HUES64 (cell line): ENCODE data around the gene CAVIN1.

ENCODE experiments used
- H3K27ac ChIP-seq: 2 replicates; pipeline ENCODE4 v1.7.0; 2013; ENCODE audit warnings: low read depth, low read length, inconsistent platforms
- H3K27me3 ChIP-seq: 2 replicates; pipeline ENCODE4 v1.6.1; 2013; ENCODE audit warnings: mild to moderate bottlenecking, low read length; ENCODE audit not compliant: insufficient read depth
- H3K36me3 ChIP-seq: 2 replicates; pipeline ENCODE4 v1.6.1; 2013; ENCODE audit warnings: mild to moderate bottlenecking, low read length; ENCODE audit not compliant: insufficient read depth
- H3K4me1 ChIP-seq: 2 replicates; pipeline ENCODE4 v1.6.1; 2013; ENCODE audit warnings: mild to moderate bottlenecking, low read length, moderate library complexity; ENCODE audit not compliant: insufficient read depth
- H3K4me3 ChIP-seq: 2 replicates; pipeline ENCODE4 v1.5.1; 2013; ENCODE audit warnings: mild to moderate bottlenecking, low read length, moderate library complexity
- H3K9ac ChIP-seq: 2 replicates; pipeline ENCODE4 v1.6.1; 2013; ENCODE audit warnings: mild to moderate bottlenecking, low read depth, low read length
- H3K9me3 ChIP-seq: 2 replicates; pipeline ENCODE4 v1.6.1; 2013; ENCODE audit warnings: low read depth, low read length; ENCODE audit not compliant: insufficient read depth
- WGBS: fragments of 150-250, 120-280 bp; methylation state at CpG from one replicate; pipeline ENCODE4 v1.1.7; 2013; ENCODE audit warnings: missing lambda C conversion rate; 5-methylcytosine and 5-hydroxymethylcytosine counted together

CAVIN1 gene

DNA sequence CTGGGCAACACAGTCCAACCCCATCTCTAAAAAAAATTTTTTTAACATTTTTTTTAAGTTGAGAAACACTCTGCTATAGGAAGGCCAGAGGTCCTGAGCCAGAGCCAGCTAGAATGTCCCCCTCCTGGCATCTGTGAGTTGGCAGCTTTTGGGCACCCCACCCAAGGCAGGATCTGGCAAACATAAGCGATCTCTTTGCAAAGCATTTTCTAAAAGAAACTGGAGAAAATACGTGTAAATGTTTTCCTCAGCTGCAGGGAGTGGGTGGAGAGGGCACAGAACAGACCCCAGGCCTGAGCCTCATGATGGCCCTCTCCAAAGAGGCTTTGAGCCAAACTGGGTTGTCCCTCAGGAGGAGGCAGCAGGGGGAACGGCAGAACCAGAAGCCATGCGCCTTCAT is 11.7 kb downstream of the CAVIN1 start:
- H3K36me3 ChIP-seq, result no peaks in the 10 kb centered on the region
- H3K27me3 ChIP-seq, result no peaks in the 10 kb centered on the region
- no peak overlapping the region for H3K4me3 ChIP-seq
- H3K4me1 ChIP-seq, result peaks cover 19% of the 10 kb centered on the region
- WGBS, result 96% methylated on average over 4 of the region's 4 CpGs
- no peak overlapping the region for H3K27ac ChIP-seq
- H3K9ac ChIP-seq, result no peak overlapping the region
- no peaks in the 10 kb centered on the region for H3K9me3 ChIP-seq

DNA sequence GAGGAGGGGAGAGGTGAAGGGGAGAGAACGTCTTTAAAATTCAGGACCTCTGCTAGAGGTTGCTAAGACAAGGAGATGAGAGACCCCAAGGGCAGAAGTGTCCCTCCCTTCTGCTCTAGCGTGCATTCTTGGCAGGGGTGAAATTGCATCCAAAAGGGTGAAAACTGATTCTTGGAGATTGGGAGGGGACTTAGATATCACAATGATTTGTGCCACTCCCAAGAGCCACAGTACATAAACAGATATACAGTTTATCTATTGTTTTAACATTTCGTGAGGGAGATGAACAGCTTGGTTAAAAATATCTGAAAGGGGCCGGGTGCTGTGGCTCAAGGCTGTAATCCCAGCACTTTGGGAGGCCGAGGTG is 12.8 kb downstream of the CAVIN1 start:
- Histone ChIP-seq H3K4me3 (no peak overlapping the region), H3K36me3 (no peaks in the 10 kb centered on the region), H3K4me1 (peaks cover 17% of the 10 kb centered on the region), H3K9me3 (no peaks in the 10 kb centered on the region), H3K27ac (no peak overlapping the region), H3K27me3 (no peaks in the 10 kb centered on the region), H3K9ac (no peak overlapping the region)
- 87% methylated on average over 5 of the region's 5 CpGs for WGBS

DNA sequence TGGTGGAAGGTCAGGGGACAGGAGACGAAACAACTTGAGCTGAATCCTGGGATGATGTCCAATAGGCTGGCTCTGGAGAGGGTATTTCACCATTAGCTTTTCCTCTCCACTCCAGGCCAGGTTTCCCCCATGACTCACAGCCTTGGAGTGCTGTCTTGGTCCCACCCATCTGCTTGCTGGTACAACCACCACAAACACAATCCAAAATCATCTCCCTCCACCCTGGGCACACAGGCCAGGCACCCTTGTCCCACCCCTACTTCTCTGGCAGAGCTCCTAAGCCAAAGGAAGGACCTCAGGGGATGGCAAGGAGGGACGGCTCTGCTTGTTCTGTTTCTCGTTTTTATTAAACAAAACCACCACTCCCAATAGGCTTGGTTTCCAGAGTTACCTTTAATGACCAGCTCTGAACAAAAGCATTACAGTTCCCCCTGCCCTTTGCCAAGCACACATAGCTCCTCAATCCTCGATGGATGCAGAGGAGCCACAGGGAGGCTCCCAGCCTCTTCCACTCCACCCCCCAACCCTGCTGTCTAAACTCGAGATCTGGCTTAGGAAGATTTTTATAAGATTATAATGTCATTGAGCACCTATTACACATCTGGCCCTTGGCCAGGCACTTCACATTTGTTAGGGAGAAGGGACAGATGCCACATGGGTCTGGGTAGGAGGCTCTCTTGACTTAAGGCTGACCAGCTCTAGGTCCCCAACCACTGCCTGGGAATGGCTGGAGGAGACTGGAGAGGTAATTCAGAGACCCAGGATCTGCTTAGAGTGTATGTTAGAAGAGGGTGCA is 13.3 kb downstream of the CAVIN1 start:
- Histone ChIP-seq H3K9me3 (no peaks in the 10 kb centered on the region), H3K4me1 (peaks cover 13% of the 10 kb centered on the region), H3K9ac (no peak overlapping the region), H3K4me3 (no peak overlapping the region), H3K27me3 (no peaks in the 10 kb centered on the region), H3K27ac (no peak overlapping the region), H3K36me3 (peaks cover 3% of the 10 kb centered on the region; the same call in 1 of the 2 replicates)
- WGBS, result 89% methylated on average over 3 of the region's 5 CpGs

DNA sequence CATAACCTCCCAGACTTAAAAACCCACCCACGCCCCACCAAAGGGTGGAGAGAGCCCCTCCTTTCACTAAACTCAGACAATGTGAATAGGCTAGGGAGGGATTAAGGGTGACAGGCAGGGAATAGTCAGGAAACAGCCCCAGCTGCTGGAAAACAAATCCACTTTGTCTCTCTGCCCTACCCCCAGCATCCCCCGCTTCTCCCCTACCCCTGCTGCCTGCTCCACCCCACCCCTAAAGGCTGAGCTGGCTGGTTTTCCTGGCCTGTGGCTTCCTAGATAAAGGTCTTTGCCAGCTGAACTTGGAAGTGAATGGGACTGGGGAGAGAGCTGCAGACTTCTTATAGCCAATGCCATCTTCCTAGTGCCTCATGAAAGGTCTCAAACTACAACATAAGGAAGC is 15.0 kb downstream of the CAVIN1 start:
- H3K4me1 ChIP-seq, result peaks cover 15% of the 10 kb centered on the region
- H3K9ac ChIP-seq, result no peak overlapping the region
- 42% methylated on average over 1 of the region's 2 CpGs for WGBS
- no peaks in the 10 kb centered on the region for H3K9me3 ChIP-seq
- H3K4me3 ChIP-seq, result no peak overlapping the region
- no peaks in the 10 kb centered on the region for H3K27me3 ChIP-seq
- H3K27ac ChIP-seq, result peak overlapping the region; percentile 52; the same call in 1 of the 2 replicates
- H3K36me3 ChIP-seq, result peaks cover 14% of the 10 kb centered on the region; the same call in 1 of the 2 replicates

DNA sequence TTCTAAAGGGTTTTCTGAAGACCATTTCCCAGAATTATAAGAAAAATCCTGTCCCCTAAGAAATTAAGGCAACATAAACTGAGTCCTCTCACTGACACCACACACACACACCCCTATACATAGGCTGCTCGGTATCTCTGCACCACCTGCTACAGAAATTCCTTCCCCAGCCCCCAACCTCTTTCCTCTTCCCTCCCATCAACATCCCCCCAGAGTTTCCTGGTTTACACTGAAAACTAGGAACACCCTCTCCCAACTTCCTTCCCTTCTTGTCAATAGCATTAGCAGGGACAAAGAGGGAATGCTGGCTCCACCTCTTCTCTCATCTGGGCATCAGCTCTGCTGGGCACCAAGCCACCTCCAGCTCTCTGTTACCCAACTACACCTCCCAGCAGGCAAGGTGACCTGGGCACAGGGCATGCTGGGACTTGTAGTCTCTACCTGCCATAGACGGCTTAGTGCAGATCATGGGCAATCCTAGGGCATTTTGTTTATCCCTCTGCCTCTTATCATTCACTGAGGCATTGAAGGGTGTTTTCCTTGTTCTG is 15.7 kb downstream of the CAVIN1 start:
- Histone ChIP-seq H3K4me3 (no peak overlapping the region), H3K4me1 (peaks cover 22% of the 10 kb centered on the region), H3K27ac (no peak overlapping the region), H3K36me3 (peaks cover 14% of the 10 kb centered on the region; the same call in 1 of the 2 replicates), H3K9ac (no peak overlapping the region), H3K27me3 (no peaks in the 10 kb centered on the region), H3K9me3 (no peaks in the 10 kb centered on the region)
- WGBS, result 30% methylated on average over 2 of the region's 2 CpGs

DNA sequence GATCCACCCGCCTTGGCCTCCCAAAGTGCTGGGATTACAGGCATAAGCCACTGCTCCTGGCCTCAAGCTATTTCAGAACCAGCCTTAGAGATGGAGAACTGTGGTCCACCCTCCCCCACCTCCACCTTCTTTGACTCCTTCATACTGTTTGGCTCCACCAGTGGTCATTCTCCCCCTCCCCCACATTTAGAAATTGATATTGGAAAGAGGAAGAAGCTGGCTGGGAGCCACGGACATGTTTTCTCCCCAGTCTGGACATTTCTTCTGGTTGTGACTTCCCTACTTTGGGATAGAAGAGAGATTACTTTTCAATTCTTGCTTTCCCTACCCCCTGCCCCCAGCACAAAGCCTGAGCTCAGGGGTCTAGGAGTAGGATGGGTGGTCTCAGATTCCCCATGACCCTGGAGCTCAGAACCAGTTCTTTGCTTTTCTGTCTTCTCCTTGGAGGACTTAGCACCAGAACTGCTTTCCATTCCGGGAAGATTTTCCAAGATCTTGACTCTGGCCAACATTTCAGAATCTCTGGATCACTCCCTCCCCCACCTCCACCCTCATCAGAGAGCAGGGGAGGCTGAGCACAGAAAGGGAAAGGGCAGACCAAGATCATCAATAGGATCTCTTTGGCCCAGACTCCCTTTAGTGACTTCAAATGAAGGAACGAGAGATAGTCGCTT is 16.3 kb downstream of the CAVIN1 start:
- Histone ChIP-seq H3K9ac (no peak overlapping the region), H3K9me3 (no peaks in the 10 kb centered on the region), H3K4me1 (peaks cover 28% of the 10 kb centered on the region), H3K27me3 (no peaks in the 10 kb centered on the region), H3K27ac (no peak overlapping the region), H3K4me3 (no peak overlapping the region), H3K36me3 (peaks cover 14% of the 10 kb centered on the region; the same call in 1 of the 2 replicates)
- WGBS, result 92% methylated on average over 4 of the region's 5 CpGs

DNA sequence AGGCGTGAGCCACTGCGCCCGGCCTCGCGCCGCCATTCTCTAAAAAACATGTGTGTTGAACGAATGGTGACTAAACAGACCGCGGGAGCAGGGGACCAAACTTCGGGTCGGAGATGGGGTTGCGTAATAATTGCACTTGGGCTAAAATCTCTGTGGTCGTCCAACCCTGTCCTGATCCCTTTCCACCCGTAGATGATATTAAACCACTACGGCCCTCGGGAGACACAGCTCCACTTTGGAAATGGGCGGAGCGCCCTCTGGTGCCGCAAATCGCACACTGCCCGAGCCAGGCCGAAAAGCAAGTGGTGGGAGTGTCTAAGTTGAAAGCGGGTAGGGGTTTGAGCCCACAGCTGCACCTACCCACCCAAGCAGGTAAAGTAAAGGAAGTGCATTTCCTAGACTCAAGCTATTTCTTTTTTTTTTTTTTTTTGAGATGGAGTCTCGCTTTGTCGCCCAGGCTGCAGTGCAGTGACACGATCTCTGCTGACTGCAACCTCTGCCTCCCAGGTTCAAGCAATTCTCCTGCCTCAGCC is 17.0 kb downstream of the CAVIN1 start:
- Histone ChIP-seq H3K36me3 (peaks cover 14% of the 10 kb centered on the region; the same call in 1 of the 2 replicates), H3K27me3 (no peaks in the 10 kb centered on the region), H3K4me3 (no peak overlapping the region), H3K9ac (no peak overlapping the region), H3K9me3 (no peaks in the 10 kb centered on the region), H3K27ac (no peak overlapping the region), H3K4me1 (peaks cover 28% of the 10 kb centered on the region)
- WGBS, result 57% methylated on average over 26 of the region's 26 CpGs

DNA sequence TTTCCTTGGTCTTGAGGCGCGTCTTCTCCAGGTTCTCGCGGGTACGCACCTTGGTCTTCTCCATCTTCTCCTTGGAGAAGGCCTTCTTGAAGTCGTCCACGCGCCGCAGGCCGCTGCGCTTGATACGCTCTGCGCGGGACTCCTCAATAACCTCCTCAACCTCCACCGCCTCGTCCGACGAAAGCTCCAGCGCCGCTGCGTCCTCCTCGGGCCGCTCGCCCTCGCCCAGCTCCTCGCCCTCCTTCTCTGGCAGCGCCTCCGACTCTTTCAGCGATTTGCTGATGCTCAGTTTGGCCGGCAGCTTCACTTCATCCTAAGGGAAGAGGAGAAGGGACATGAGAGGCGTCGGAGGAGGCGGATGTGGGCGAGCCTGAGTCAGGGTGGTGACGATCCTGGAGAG is 18.0 kb downstream of the CAVIN1 start:
- no peaks in the 10 kb centered on the region for H3K27me3 ChIP-seq
- 96% methylated on average over 35 of the region's 35 CpGs for WGBS
- no peak overlapping the region for H3K9ac ChIP-seq
- H3K4me3 ChIP-seq, result no peak overlapping the region
- H3K36me3 ChIP-seq, result peaks cover 14% of the 10 kb centered on the region; the same call in 1 of the 2 replicates
- H3K27ac ChIP-seq, result no peak overlapping the region
- no peaks in the 10 kb centered on the region for H3K9me3 ChIP-seq
- peaks cover 32% of the 10 kb centered on the region for H3K4me1 ChIP-seq

DNA sequence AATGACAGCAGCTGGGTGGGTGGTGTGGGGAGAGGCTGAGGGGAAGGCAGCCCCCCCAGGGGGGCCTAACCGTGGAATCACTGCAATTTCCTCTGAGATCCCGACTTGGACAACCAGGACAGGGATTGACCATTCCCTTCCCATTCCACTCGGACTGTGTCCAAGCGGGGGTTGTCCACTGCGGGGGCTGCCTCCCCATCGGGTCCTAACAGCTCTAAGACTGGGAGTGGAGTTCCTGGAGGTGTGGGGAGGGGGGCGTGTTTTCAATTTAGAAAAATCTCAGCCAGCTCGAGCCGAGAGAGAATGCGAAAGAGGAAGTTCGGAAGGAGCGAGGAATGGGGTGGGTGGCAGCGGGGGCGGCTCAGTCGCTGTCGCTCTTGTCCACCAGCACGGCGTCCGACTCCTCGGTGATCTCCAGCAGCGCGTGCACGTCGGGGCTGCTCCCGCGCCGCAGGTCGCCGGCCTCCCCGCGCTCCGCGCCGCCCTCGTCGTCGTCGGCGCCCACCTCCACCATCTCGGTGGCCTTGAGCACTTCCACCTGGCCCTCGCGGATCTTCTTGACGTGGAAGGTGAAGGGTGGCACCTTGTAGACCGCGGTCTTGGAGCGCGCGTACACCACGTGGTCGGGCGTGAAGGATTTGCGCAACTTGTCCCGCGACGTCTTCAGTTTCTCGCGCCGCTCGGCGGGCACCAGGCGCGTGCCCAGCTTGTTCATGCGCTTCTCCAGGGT is 18.6 kb downstream of the CAVIN1 start:
- peaks cover 14% of the 10 kb centered on the region; the same call in 1 of the 2 replicates for H3K36me3 ChIP-seq
- H3K27me3 ChIP-seq, result no peaks in the 10 kb centered on the region
- H3K4me1 ChIP-seq, result peaks cover 36% of the 10 kb centered on the region
- H3K9ac ChIP-seq, result no peak overlapping the region
- no peak overlapping the region for H3K27ac ChIP-seq
- WGBS, result 95% methylated on average over 63 of the region's 63 CpGs
- no peak overlapping the region for H3K4me3 ChIP-seq
- H3K9me3 ChIP-seq, result no peaks in the 10 kb centered on the region

DNA sequence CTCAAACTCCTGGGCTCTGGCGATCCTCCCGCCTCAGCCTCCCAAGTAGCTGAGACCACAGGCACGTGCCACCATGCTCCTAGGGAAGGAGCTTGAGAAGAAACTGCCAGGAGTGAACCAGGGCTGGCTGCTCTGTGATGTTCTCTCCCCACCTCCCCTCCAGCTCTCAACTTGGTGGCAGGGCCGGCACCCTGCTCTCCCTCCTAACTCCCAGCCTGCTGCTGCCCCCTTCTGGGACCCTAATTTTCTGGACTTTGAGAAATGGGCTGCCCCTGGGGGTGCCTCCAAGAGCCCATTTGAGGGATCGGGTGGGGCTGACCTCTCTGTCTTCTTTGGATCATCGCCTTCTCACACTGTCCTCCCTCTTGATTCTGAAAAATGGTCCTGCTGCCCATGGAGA is 19.9 kb downstream of the CAVIN1 start:
- Histone ChIP-seq H3K36me3 (peaks cover 14% of the 10 kb centered on the region; the same call in 1 of the 2 replicates), H3K9me3 (no peaks in the 10 kb centered on the region), H3K4me3 (no peak overlapping the region), H3K9ac (peak overlapping the region; percentile 37; the same call in 1 of the 2 replicates), H3K27ac (peak overlapping the region; percentile 80; the same call in 1 of the 2 replicates), H3K4me1 (peaks cover 36% of the 10 kb centered on the region), H3K27me3 (no peaks in the 10 kb centered on the region)
- WGBS, result 71% methylated on average over 6 of the region's 6 CpGs
